K562 (cell line): ENCODE results near the gene STEAP1B. TPM values are rescaled to one million over a fixed set of nuclear protein-coding genes. Genes with fewer than 3 reads are reported as not detected.
A peak's percentile ranks its signal among the peaks of the same experiment; 100 is the strongest.

Experiments used
- EWSR1 ChIP-seq: fragments of 450-650 bp; IDR thresholded peaks from 2 replicates; pipeline ENCODE4 v1.6.1; 2018; ENCODE audit warnings: borderline replicate concordance, mild to moderate bottlenecking, low read depth, moderate library complexity; ENCODE audit not compliant: partially characterized antibody
- HMG20B ChIP-seq: fragments of 250-450 bp; sonication (Bioruptor Pico); IDR thresholded peaks from 2 replicates; pipeline ENCODE4 v1.5.0; 2021; ENCODE audit warnings: mild to moderate bottlenecking
- KDM1A ChIP-seq, 2 experiments: fragments of 450-650 bp; IDR thresholded peaks; 2 replicates each; pipeline ENCODE4 v1.6.1; 2016; ENCODE audit warnings: mild to moderate bottlenecking in 2 of 2
- MYBL2 ChIP-seq, 2 experiments: fragments of 450-650 bp in 1 of 2; sonication (generic) in 1 of 2; formaldehyde crosslinking in 1 of 2; IDR thresholded peaks; 2 replicates each; pipeline versions ENCODE4 v1.6.1 to v1.8.1; 2017 to 2022; ENCODE audit warnings: borderline replicate concordance in 1 of 2, inconsistent platforms in 1 of 2, low read depth in 1 of 2, mild to moderate bottlenecking in 1 of 2, missing genetic modification reagents in 1 of 2, moderate library complexity in 1 of 2
- NR1H2 ChIP-seq: sonication (generic); formaldehyde crosslinking; IDR thresholded peaks from 2 replicates; pipeline ENCODE4 v1.4.0; 2020; ENCODE audit warnings: mild to moderate bottlenecking, missing genetic modification reagents
- TAF1 ChIP-seq: IDR thresholded peaks from 2 replicates; pipeline ENCODE4 v1.6.1; 2011; ENCODE audit warnings: mild to moderate bottlenecking, low read length, moderate library complexity; ENCODE audit not compliant: insufficient read depth, control insufficient read depth, severe bottlenecking; ENCODE audit errors: extremely low read depth
- ZNF76 ChIP-seq: fragments of 250-450 bp; sonication (Bioruptor Pico); IDR thresholded peaks from 2 replicates; pipeline ENCODE4 v1.4.0; 2020; ENCODE audit warnings: mild to moderate bottlenecking, moderate library complexity, borderline replicate concordance
- polyA plus RNA-seq, 8 experiments: library from polyadenylated mRNA; depleted of rRNA in 4 of 8; stranded (reverse) in 5 of 8; unstranded in 3 of 8; fragments of >200 nt; fragmentation: Nextera tagmentation in 2 of 8; fragmentation: Illumina TruSeq in 1 of 8; extraction: Ambion mirVana in 2 of 8; extraction: Trizol in 1 of 8; gene quantifications; 2 replicates each; pipeline versions ENCODE4 v1.2.1 to v1.2.3, GENCODE V29; 2011 to 2014; ENCODE audit warnings: inconsistent platforms in 1 of 8, missing spikeins in 1 of 8
- total RNA-seq, 7 experiments: library from RNA; depleted of rRNA in 6 of 7; stranded (reverse); fragments of >200 nt in 6 of 7; fragmentation: Illumina TruSeq in 2 of 7; extraction: Trizol in 2 of 7; gene quantifications; 2 replicates each; pipeline versions ENCODE4 v1.2.1 to v1.2.3, GENCODE V29; 2011 to 2021; ENCODE audit warnings: low replicate concordance in 1 of 7
- TF ChIP-seq, protein P1 (sequence below): IDR thresholded peaks from 2 replicates; pipeline ENCODE4 v1.6.1; 2014; ENCODE audit warnings: antibody characterized with exemption
- TF ChIP-seq, protein P2 (sequence below): fragments of 450-650 bp; IDR thresholded peaks from 2 replicates; pipeline ENCODE4 v1.6.1; 2016
- TF ChIP-seq, protein P3 (sequence below): IDR thresholded peaks from 2 replicates; pipeline ENCODE4 v1.6.1; 2016; ENCODE audit warnings: missing genetic modification characterization, missing compliant biosample characterization
- TF ChIP-seq, protein P4 (sequence below): sonication (generic); formaldehyde crosslinking; IDR thresholded peaks from 2 replicates; pipeline ENCODE4 v1.8.0; 2022; ENCODE audit warnings: mild to moderate bottlenecking, missing genetic modification reagents, borderline replicate concordance
- TF ChIP-seq, protein P5 (sequence below): fragments of 150-350 bp; IDR thresholded peaks from 2 replicates; pipeline ENCODE4 v1.6.1; 2014; ENCODE audit warnings: low read depth, mild to moderate bottlenecking, low read length, borderline replicate concordance
- TF ChIP-seq, protein P6 (sequence below), 2 experiments: IDR thresholded peaks in 1 of 2; conservative IDR thresholded peaks in 1 of 2; 2 replicates each; pipeline ENCODE4 v1.6.1; 2016; ENCODE audit warnings: low read depth in 2 of 2, mild to moderate bottlenecking in 1 of 2, missing compliant biosample characterization in 1 of 2, missing genetic modification characterization in 1 of 2, moderate library complexity in 1 of 2

Gene STEAP1B
- total and polyA plus RNA-seq, 9 of the 15 experiments (the other 6 are each of a cell fraction or from before 2014, with no cell fraction given), result 20.0 to 38.5 (median 30.6) TPM

DNA sequence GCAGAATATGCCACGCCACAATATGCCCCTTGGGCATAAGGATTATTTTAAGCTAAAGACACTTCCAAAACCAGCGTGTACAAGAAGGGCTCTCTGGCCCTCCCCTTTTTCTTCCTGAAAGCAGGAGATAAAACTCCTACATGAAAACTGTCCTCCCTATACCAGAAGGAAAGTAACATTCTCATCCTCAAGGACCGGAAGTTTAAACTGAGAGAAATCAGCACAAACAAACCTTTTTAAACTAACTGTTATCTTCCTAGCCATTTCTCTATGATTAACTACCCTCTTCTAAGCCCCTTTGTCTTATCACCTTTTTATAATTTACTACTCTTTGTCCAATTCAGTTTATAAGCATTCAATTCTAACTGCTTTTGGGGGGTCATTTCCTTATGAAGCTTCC, 126.6 kb downstream of the STEAP1B start (continued):
- TF ChIP-seq KDM1A (IDR thresholded peaks at IDR 0.05) (peak; percentile 72 to 80), MYBL2 (IDR thresholded peaks at IDR 0.05; ENCODE audit: low read depth) (no peak), MYBL2 (CRISPR knock-in tag; IDR thresholded peaks at IDR 0.05; ENCODE audit: borderline replicate concordance) (no peak), ZNF76 (CRISPR knock-in tag) (no peak), EWSR1 (no peak), HMG20B (CRISPR knock-in tag) (no peak), NR1H2 (CRISPR knock-in tag) (no peak), TAF1 (no peak)
- TF ChIP-seq, protein P1, sequence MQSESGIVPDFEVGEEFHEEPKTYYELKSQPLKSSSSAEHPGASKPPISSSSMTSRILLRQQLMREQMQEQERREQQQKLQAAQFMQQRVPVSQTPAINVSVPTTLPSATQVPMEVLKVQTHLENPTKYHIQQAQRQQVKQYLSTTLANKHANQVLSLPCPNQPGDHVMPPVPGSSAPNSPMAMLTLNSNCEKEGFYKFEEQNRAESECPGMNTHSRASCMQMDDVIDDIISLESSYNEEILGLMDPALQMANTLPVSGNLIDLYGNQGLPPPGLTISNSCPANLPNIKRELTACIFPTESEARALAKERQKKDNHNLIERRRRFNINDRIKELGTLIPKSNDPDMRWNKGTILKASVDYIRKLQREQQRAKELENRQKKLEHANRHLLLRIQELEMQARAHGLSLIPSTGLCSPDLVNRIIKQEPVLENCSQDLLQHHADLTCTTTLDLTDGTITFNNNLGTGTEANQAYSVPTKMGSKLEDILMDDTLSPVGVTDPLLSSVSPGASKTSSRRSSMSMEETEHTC, result no peak
- TF ChIP-seq, protein P2, sequence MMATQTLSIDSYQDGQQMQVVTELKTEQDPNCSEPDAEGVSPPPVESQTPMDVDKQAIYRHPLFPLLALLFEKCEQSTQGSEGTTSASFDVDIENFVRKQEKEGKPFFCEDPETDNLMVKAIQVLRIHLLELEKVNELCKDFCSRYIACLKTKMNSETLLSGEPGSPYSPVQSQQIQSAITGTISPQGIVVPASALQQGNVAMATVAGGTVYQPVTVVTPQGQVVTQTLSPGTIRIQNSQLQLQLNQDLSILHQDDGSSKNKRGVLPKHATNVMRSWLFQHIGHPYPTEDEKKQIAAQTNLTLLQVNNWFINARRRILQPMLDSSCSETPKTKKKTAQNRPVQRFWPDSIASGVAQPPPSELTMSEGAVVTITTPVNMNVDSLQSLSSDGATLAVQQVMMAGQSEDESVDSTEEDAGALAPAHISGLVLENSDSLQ, result peak; percentile 50; the same call in 1 of the 2 replicates
- TF ChIP-seq, protein P3, sequence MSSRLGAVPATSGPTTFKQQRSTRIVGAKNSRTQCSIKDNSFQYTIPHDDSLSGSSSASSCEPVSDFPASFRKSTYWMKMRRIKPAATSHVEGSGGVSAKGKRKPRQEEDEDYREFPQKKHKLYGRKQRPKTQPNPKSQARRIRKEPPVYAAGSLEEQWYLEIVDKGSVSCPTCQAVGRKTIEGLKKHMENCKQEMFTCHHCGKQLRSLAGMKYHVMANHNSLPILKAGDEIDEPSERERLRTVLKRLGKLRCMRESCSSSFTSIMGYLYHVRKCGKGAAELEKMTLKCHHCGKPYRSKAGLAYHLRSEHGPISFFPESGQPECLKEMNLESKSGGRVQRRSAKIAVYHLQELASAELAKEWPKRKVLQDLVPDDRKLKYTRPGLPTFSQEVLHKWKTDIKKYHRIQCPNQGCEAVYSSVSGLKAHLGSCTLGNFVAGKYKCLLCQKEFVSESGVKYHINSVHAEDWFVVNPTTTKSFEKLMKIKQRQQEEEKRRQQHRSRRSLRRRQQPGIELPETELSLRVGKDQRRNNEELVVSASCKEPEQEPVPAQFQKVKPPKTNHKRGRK (tag), result no peak
- TF ChIP-seq, protein P4, sequence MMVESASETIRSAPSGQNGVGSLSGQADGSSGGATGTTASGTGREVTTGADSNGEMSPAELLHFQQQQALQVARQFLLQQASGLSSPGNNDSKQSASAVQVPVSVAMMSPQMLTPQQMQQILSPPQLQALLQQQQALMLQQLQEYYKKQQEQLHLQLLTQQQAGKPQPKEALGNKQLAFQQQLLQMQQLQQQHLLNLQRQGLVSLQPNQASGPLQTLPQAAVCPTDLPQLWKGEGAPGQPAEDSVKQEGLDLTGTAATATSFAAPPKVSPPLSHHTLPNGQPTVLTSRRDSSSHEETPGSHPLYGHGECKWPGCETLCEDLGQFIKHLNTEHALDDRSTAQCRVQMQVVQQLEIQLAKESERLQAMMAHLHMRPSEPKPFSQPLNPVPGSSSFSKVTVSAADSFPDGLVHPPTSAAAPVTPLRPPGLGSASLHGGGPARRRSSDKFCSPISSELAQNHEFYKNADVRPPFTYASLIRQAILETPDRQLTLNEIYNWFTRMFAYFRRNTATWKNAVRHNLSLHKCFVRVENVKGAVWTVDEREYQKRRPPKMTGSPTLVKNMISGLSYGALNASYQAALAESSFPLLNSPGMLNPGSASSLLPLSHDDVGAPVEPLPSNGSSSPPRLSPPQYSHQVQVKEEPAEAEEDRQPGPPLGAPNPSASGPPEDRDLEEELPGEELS, result no peak
- TF ChIP-seq, protein P5, sequence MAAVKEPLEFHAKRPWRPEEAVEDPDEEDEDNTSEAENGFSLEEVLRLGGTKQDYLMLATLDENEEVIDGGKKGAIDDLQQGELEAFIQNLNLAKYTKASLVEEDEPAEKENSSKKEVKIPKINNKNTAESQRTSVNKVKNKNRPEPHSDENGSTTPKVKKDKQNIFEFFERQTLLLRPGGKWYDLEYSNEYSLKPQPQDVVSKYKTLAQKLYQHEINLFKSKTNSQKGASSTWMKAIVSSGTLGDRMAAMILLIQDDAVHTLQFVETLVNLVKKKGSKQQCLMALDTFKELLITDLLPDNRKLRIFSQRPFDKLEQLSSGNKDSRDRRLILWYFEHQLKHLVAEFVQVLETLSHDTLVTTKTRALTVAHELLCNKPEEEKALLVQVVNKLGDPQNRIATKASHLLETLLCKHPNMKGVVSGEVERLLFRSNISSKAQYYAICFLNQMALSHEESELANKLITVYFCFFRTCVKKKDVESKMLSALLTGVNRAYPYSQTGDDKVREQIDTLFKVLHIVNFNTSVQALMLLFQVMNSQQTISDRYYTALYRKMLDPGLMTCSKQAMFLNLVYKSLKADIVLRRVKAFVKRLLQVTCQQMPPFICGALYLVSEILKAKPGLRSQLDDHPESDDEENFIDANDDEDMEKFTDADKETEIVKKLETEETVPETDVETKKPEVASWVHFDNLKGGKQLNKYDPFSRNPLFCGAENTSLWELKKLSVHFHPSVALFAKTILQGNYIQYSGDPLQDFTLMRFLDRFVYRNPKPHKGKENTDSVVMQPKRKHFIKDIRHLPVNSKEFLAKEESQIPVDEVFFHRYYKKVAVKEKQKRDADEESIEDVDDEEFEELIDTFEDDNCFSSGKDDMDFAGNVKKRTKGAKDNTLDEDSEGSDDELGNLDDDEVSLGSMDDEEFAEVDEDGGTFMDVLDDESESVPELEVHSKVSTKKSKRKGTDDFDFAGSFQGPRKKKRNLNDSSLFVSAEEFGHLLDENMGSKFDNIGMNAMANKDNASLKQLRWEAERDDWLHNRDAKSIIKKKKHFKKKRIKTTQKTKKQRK, result no peak
- TF ChIP-seq, protein P6, sequence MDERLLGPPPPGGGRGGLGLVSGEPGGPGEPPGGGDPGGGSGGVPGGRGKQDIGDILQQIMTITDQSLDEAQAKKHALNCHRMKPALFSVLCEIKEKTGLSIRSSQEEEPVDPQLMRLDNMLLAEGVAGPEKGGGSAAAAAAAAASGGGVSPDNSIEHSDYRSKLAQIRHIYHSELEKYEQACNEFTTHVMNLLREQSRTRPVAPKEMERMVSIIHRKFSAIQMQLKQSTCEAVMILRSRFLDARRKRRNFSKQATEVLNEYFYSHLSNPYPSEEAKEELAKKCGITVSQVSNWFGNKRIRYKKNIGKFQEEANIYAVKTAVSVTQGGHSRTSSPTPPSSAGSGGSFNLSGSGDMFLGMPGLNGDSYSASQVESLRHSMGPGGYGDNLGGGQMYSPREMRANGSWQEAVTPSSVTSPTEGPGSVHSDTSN (CRISPR knock-in tag; IDR thresholded peaks at IDR 0.05; ENCODE audit: low read depth), result no peak
- TF ChIP-seq, protein P6 (tag; conservative IDR thresholded peaks at IDR 0.05; ENCODE audit: low read depth), result peak; percentile 75
